C4-2B (cell line): ENCODE measurements around the gene BLOC1S5.

Experiments
- CTCF ChIP-seq: fragments of 450-650 bp; conservative IDR thresholded peaks from 2 replicates; pipeline ENCODE4 v1.5.1; 2017; ENCODE audit warnings: mild to moderate bottlenecking
- ZFX ChIP-seq: fragments of 450-650 bp; IDR thresholded peaks from 2 replicates; pipeline ENCODE4 v1.6.1; 2017

GRCh38 chr6:8014947-8015346 is 49.2 kb downstream of the BLOC1S5 start:
- no peak for TF ChIP-seq CTCF
- TF ChIP-seq ZFX: no peak
